CD1c-positive myeloid dendritic cell (primary cell): ENCODE data around the gene CEMIP2.
A peak's percentile ranks its signal among the peaks of the same experiment; 100 is the strongest.
"Not testable (repeated sequence)": the region's sequence is repeated elsewhere in the genome, so short reads cannot be mapped to it uniquely, and the experiment has no call there.

Source experiments
- DNase-seq: peaks from one replicate; pipeline ENCODE4 v3.0.0-alpha.2; 2016; ENCODE audit errors: extremely low spot score

Gene CEMIP2

GRCh38 chr9:71768388-71769174 lies at the start of gene CEMIP2:
TSS of gene CEMIP2 (minus strand) at chr9:71768513. CDS start at chr9:71750373, 18,140 bp downstream.
- DNase-seq, result peak; percentile 92

- DNase-seq, result no peak
Measured at GRCh38 chr9:71816916-71817451, 48.7 kb upstream of the CEMIP2 start.

- DNase-seq, result no peak
Measured at GRCh38 chr9:71814815-71815214, 46.5 kb upstream of the CEMIP2 start.

GRCh38 chr9:71814226-71814625 lies 45.9 kb upstream of the CEMIP2 start:
- DNase-seq, result no peak

- no peak for DNase-seq
Measured at GRCh38 chr9:71812385-71812784, 44.1 kb upstream of the CEMIP2 start.

GRCh38 chr9:71808068-71808467 lies 39.8 kb upstream of the CEMIP2 start:
- no peak for DNase-seq

- peak; percentile 76 for DNase-seq
Measured at GRCh38 chr9:71806901-71807307, 38.6 kb upstream of the CEMIP2 start.

GRCh38 chr9:71805096-71805495 lies 36.8 kb upstream of the CEMIP2 start:
- not testable (repeated sequence) for DNase-seq

GRCh38 chr9:71801826-71802225 lies 33.5 kb upstream of the CEMIP2 start:
- no peak for DNase-seq

GRCh38 chr9:71797266-71797665 lies 29.0 kb upstream of the CEMIP2 start:
- DNase-seq, result no peak

GRCh38 chr9:71796100-71796767 lies 27.9 kb upstream of the CEMIP2 start:
- no peak for DNase-seq

GRCh38 chr9:71795097-71795813 lies 26.9 kb upstream of the CEMIP2 start:
- peak; percentile 15 for DNase-seq

GRCh38 chr9:71793386-71794105 lies 25.2 kb upstream of the CEMIP2 start:
- no peak for DNase-seq

GRCh38 chr9:71791875-71792274 lies 23.6 kb upstream of the CEMIP2 start:
- DNase-seq, result no peak

- no peak for DNase-seq
Measured at GRCh38 chr9:71790296-71790695, 22.0 kb upstream of the CEMIP2 start.

GRCh38 chr9:71783120-71783523 lies 14.8 kb upstream of the CEMIP2 start:
- DNase-seq, result peak; percentile 41

- DNase-seq, result no peak
Measured at GRCh38 chr9:71781391-71781790, 13.1 kb upstream of the CEMIP2 start.

GRCh38 chr9:71780953-71781352 lies 12.6 kb upstream of the CEMIP2 start:
- no peak for DNase-seq

GRCh38 chr9:71778085-71778484 lies 9.8 kb upstream of the CEMIP2 start:
- DNase-seq, result no peak

GRCh38 chr9:71774920-71775319 lies 6.6 kb upstream of the CEMIP2 start:
- no peak for DNase-seq

- no peak for DNase-seq
Measured at GRCh38 chr9:71772726-71773125, 4.4 kb upstream of the CEMIP2 start.

GRCh38 chr9:71770170-71770569 lies 1.9 kb upstream of the CEMIP2 start:
- no peak for DNase-seq
